HCT116 (cell line): ENCODE results near the gene SNURF. TPM values are rescaled to one million over a fixed set of nuclear protein-coding genes. Genes with fewer than 3 reads are reported as not detected.

Experiments used
- ATAC-seq: fragments of 200-7000 bp; cut with Tn5 transposase; 2 replicates; pipeline ENCODE4 v1.9.1; 2020; ENCODE audit warnings: mild to moderate bottlenecking, moderate library complexity
- BruUV-seq: library from RNA; stranded (reverse); fragments of 400-500 nt; replicated peaks from 2 replicates; lab custom pipeline; 2021; lab: Mats Ljungman, UMichigan
- CTCF ChIA-PET: fragments of 300-600 bp; sonication (Branson Sonifier 250); formaldehyde crosslinking; loops from one replicate; lab custom pipeline; 2021; ENCODE audit warnings: antibody characterized with exemption; lab: Charles Lee
- POLR2A ChIA-PET: fragments of 300-600, 350-600 bp; sonication (Branson Sonifier 250); formaldehyde crosslinking; loops from one replicate; lab custom pipeline; 2021; ENCODE audit warnings: antibody characterized with exemption; lab: Charles Lee
- RAD21 ChIA-PET, 2 experiments: fragments of 300-600 bp; sonication (Branson Sonifier 250); formaldehyde crosslinking; loops; one replicate each; lab custom pipeline; 2023; ENCODE audit warnings: low total read pairs in 2 of 2; ENCODE audit not compliant: uncharacterized antibody in 2 of 2, unreplicated experiment in 2 of 2, low non-redundant PET in 1 of 2; lab: Charles Lee
- DNase-seq: peaks from one replicate; pipeline ENCODE4 v3.0.0-alpha.2; 2010; ENCODE audit warnings: low read depth, low spot score
- H2AFZ ChIP-seq: fragments of 200-600 bp; shearing (Covaris generic), sonication (generic); 2 replicates; pipeline ENCODE4 v1.6.1; 2017; ENCODE audit warnings: low read depth, mixed run types, mixed read lengths, antibody characterized with exemption, low read length; ENCODE audit not compliant: poor library complexity, severe bottlenecking
- H3K27ac ChIP-seq: 2 replicates; pipeline ENCODE4 v1.5.1; 2012; ENCODE audit warnings: low read depth, low read length
- H3K27me3 ChIP-seq: fragments of 200-600 bp; sonication (generic); 2 replicates; pipeline ENCODE4 v1.6.1; 2016; ENCODE audit warnings: mixed run types, low read length, mixed read lengths; ENCODE audit not compliant: insufficient read depth
- H3K36me3 ChIP-seq, 2 experiments: fragments of 200-500 bp in 1 of 2; fragments of 200-600 bp in 1 of 2; sonication (Bioruptor generic) in 1 of 2; sonication (generic) in 1 of 2; 2 replicates each; pipeline versions ENCODE4 v1.5.1 to v1.6.1; 2014 to 2016; ENCODE audit warnings: low read length in 2 of 2, inconsistent platforms in 1 of 2, mixed read lengths in 1 of 2, mixed run types in 1 of 2; ENCODE audit not compliant: insufficient read depth in 2 of 2, control insufficient read depth in 1 of 2
- H3K4me1 ChIP-seq, 2 experiments: fragments of 200-600 bp in 1 of 2; sonication (generic) in 1 of 2; 2 replicates each; pipeline versions ENCODE4 v1.5.1 to v1.6.1; 2012 to 2017; ENCODE audit warnings: low read length in 2 of 2, inconsistent platforms in 1 of 2, mild to moderate bottlenecking in 1 of 2, mixed read lengths in 1 of 2, mixed run types in 1 of 2, moderate library complexity in 1 of 2; ENCODE audit not compliant: insufficient read depth in 2 of 2, control insufficient read depth in 1 of 2
- H3K4me2 ChIP-seq: fragments of 200-600 bp; sonication (generic); 2 replicates; pipeline ENCODE4 v1.6.1; 2017; ENCODE audit warnings: mixed run types, low read length, mixed read lengths
- H3K4me3 ChIP-seq, 2 experiments: fragments of 200-600 bp in 1 of 2; sonication (generic) in 1 of 2; replicated peaks in 1 of 2; 2 replicates each; pipeline ENCODE4 v1.5.1; 2011 to 2016; ENCODE audit warnings: low read length in 2 of 2, control low read depth in 1 of 2, low read depth in 1 of 2, mild to moderate bottlenecking in 1 of 2, mixed read lengths in 1 of 2, mixed run types in 1 of 2
- H3K79me2 ChIP-seq: fragments of 200-600 bp; sonication (generic); 2 replicates; pipeline ENCODE4 v1.6.1; 2017; ENCODE audit warnings: mild to moderate bottlenecking, mixed run types, low read length, moderate library complexity, mixed read lengths; ENCODE audit not compliant: insufficient read depth
- H3K9ac ChIP-seq: fragments of 200-600 bp; sonication (generic); 2 replicates; pipeline ENCODE4 v1.6.1; 2016; ENCODE audit warnings: low read length, mixed read lengths
- H3K9me2 ChIP-seq: fragments of 200-600 bp; sonication (generic), shearing (Covaris generic); 2 replicates; pipeline ENCODE4 v1.6.1; 2017; ENCODE audit warnings: mixed run types, mild to moderate bottlenecking, moderate library complexity; ENCODE audit not compliant: insufficient read depth
- H3K9me3 ChIP-seq, 2 experiments: fragments of 200-500 bp in 1 of 2; fragments of 200-600 bp in 1 of 2; sonication (Bioruptor generic) in 1 of 2; sonication (generic) in 1 of 2; 2 replicates each; pipeline ENCODE4 v1.6.1; 2014 to 2017; ENCODE audit warnings: low read length in 2 of 2, mixed read lengths in 2 of 2, inconsistent platforms in 1 of 2, low read depth in 1 of 2, mild to moderate bottlenecking in 1 of 2, mixed run types in 1 of 2, moderate library complexity in 1 of 2; ENCODE audit not compliant: control insufficient read depth in 1 of 2, insufficient read depth in 1 of 2
- H4K20me1 ChIP-seq: fragments of 200-600 bp; sonication (generic), shearing (Covaris generic); 2 replicates; pipeline ENCODE4 v1.6.1; 2017; ENCODE audit warnings: mixed run types, mild to moderate bottlenecking, moderate library complexity; ENCODE audit not compliant: insufficient read depth
- ATF3 ChIP-seq: IDR thresholded peaks from 2 replicates; pipeline ENCODE4 v1.6.1; 2012
- CBX3 ChIP-seq: IDR thresholded peaks from 2 replicates; pipeline ENCODE4 v1.6.1; 2012; ENCODE audit warnings: low read depth
- CTCF ChIP-seq, 3 experiments: fragments of 200-600 bp in 1 of 3; sonication (generic) in 1 of 3; IDR thresholded peaks in 2 of 3; conservative IDR thresholded peaks in 1 of 3; 2 replicates each; pipeline ENCODE4 v1.5.1; 2012 to 2017; ENCODE audit warnings: low read depth in 2 of 3, low read length in 2 of 3, antibody characterized with exemption in 1 of 3, borderline replicate concordance in 1 of 3, control low read depth in 1 of 3, mild to moderate bottlenecking in 1 of 3, mixed read lengths in 1 of 3, mixed run types in 1 of 3, moderate library complexity in 1 of 3; ENCODE audit not compliant: insufficient read depth in 1 of 3
- EGR1 ChIP-seq: IDR thresholded peaks from 2 replicates; pipeline ENCODE4 v1.6.1; 2012; ENCODE audit warnings: low read depth
- ELF1 ChIP-seq: IDR thresholded peaks from 2 replicates; pipeline ENCODE4 v1.6.1; 2012; ENCODE audit warnings: low read depth, borderline replicate concordance
- EZH2 ChIP-seq: fragments of 200-600 bp; sonication (generic); IDR thresholded peaks from 2 replicates; pipeline ENCODE4 v1.6.1; 2017; ENCODE audit warnings: antibody characterized with exemption, mixed run types
- EZH2phosphoT487 ChIP-seq: fragments of 200-600 bp; IDR thresholded peaks from 2 replicates; pipeline ENCODE4 v1.6.1; 2018; ENCODE audit warnings: antibody characterized with exemption, borderline replicate concordance
- FOSL1 ChIP-seq: IDR thresholded peaks from 2 replicates; pipeline ENCODE4 v1.6.1; 2012; ENCODE audit warnings: low read depth
- JUND ChIP-seq: IDR thresholded peaks from 2 replicates; pipeline ENCODE4 v1.6.1; 2012
- MAX ChIP-seq: IDR thresholded peaks from 2 replicates; pipeline ENCODE4 v1.6.1; 2012
- POLR2A ChIP-seq: IDR thresholded peaks from 2 replicates; pipeline ENCODE4 v1.7.0; 2011; ENCODE audit warnings: borderline replicate concordance; ENCODE audit not compliant: insufficient read depth, insufficient read length; ENCODE audit errors: extremely low read depth
- RAD21 ChIP-seq: IDR thresholded peaks from 2 replicates; pipeline ENCODE4 v1.6.1; 2012; ENCODE audit warnings: low read depth, mild to moderate bottlenecking
- REST ChIP-seq: IDR thresholded peaks from 2 replicates; pipeline ENCODE4 v1.6.1; 2012; ENCODE audit warnings: low read depth
- SIN3A ChIP-seq: IDR thresholded peaks from 2 replicates; pipeline ENCODE4 v1.6.1; 2012; ENCODE audit warnings: low read depth
- SP1 ChIP-seq: IDR thresholded peaks from 2 replicates; pipeline ENCODE4 v1.6.1; 2012; ENCODE audit warnings: low read depth
- SRF ChIP-seq: IDR thresholded peaks from 2 replicates; pipeline ENCODE4 v1.6.1; 2012; ENCODE audit warnings: low read depth
- ZBTB33 ChIP-seq: IDR thresholded peaks from 2 replicates; pipeline ENCODE4 v1.6.1; 2011; ENCODE audit warnings: mild to moderate bottlenecking, low read length, moderate library complexity; ENCODE audit not compliant: insufficient replicate concordance; ENCODE audit errors: extremely low read depth
- ZFX ChIP-seq: fragments of 450-650 bp; IDR thresholded peaks from 2 replicates; pipeline ENCODE4 v1.6.1; 2017
- ZNF274 ChIP-seq: fragments of 200-500 bp; sonication (Bioruptor generic); IDR thresholded peaks from 2 replicates; pipeline ENCODE4 v1.6.1; 2014; ENCODE audit warnings: mild to moderate bottlenecking, low read depth, low read length, inconsistent platforms
- intact Hi-C: fragments of 100-400 bp; cut with micrococcal nuclease; formaldehyde crosslinking; loops from 2 replicates; pipeline ENCODE4 v1.10.0; 2022
- total RNA-seq: library from RNA; stranded (reverse); gene quantifications from one replicate; pipeline ENCODE4 v1.2.1, GENCODE V29; 2021; ENCODE audit not compliant: unreplicated experiment

Gene SNURF
- total RNA-seq, 1 experiment from 2014 or later = 0.44 TPM

GRCh38 chr15:24917431-24917830 lies 37.4 kb upstream of the SNURF start (continued):
- TF ChIP-seq MAX (no peak), EZH2phosphoT487 (no peak), RAD21 (no peak), SRF (no peak), FOSL1 (no peak), SP1 (no peak)

- TF ChIP-seq ELF1 (no peak), ZNF274 (no peak), POLR2A (no peak), ZFX (no peak), SRF (no peak), REST (no peak), SP1 (no peak), CBX3 (no peak), JUND (no peak), ATF3 (no peak), RAD21 (no peak), CTCF (IDR thresholded peaks at IDR 0.05 in 2 of 3, conservative IDR thresholded peaks at IDR 0.05 in 1 of 3; ENCODE audit: borderline replicate concordance in 1 of 3, insufficient read depth in 1 of 3, low read depth in 2 of 3, low read length in 2 of 3) (no peak), EGR1 (no peak), ZBTB33 (no peak), MAX (no peak), EZH2 (no peak), SIN3A (no peak), EZH2phosphoT487 (no peak)
- no peak for DNase-seq
- Histone ChIP-seq H3K9me2 (no peaks in the 10 kb centered on the region), H2AFZ (no peak overlapping the region), H3K9ac (no peak overlapping the region), H3K9me3 (peaks cover 14 to 37% of the 10 kb centered on the region in 2 experiments; a peak in 2 of 4 replicates), H3K36me3 (no peaks in the 10 kb centered on the region), H4K20me1 (no peaks in the 10 kb centered on the region), H3K27ac (no peak overlapping the region), H3K4me2 (no peak overlapping the region), H3K79me2 (no peaks in the 10 kb centered on the region), H3K27me3 (no peaks in the 10 kb centered on the region), H3K4me3 (no peak overlapping the region), H3K4me1 (no peaks in the 10 kb centered on the region)
- ChIA-PET RAD21 (no interaction called here), CTCF (no interaction called here), POLR2A (no interaction called here)
- no TSS peak for BruUV-seq
- ATAC-seq = no peak
- intact Hi-C loops = no loop called here
These were observed 35.3 kb upstream of the SNURF start for GRCh38 chr15:24919446-24919845.
